Adipose tissue (tissue), 3 donors: Measurements from ENCODE around the gene PEX26. TPM values are rescaled to one million over a fixed set of nuclear protein-coding genes. Genes with fewer than 3 reads are reported as not detected.
"Not testable (repeated sequence)": the region's sequence is repeated elsewhere in the genome, so short reads cannot be mapped to it uniquely, and the experiment has no call there.

Source experiments
- H3K27ac ChIP-seq: one replicate; pipeline ENCODE4 v1.5.1; 2013; ENCODE audit warnings: low read depth, low read length
- WGBS, 3 donors: extraction: QIAGEN DNeasy Blood & Tissue Kit; methylation state at CpG; one replicate each; pipeline ENCODE4 v1.1.7; 2013; 5-methylcytosine and 5-hydroxymethylcytosine counted together
- polyA plus RNA-seq, 3 donors: library from polyadenylated mRNA; stranded (reverse); fragments of 200-250 nt; gene quantifications; one replicate each; pipeline ENCODE4 v1.2.3, GENCODE V29; 2013
- donor health status: healthy with polysubstance abuse.
- donor health status: Bipolar disorder and iron deficiency.
- donor health status: healthy.

Gene PEX26
- polyA plus RNA-seq: 10 to 100 TPM in 2 of 3 donors, 1 to 10 TPM in 1; 8.1 to 19.9 (median 19.6) TPM

DNA sequence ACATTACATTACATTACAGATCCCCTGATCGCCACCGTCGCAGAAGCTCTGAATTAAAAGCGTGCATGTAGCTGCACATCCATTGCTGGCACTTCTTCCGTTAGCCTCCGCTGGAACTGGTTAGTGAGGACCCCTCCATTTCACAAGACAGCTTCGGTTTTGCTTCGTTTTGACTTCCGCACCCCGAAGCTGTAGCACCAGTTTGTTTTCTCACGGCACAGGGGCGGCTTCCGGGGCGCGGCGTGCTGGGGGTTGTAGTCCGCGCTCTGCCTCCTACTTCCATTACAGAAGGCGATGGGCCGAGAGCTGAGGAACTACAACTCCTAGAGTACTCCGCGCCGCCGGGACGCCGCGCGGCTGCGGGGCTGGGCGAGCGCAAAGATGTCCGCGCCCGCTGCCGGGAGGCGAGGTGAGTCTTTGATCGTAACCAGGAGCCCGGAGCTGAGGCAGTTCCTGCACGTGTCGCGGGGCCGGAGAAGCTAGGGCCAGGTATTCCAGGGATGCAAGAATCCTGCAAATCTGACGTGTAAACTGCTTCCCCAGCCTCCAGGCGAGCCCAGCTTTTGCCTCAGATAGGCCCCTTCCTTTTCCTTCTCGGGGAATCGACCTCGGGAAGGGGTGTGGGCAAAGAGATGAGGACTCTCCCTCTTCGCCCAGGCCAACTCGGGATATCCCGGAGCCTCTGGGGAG, at the start of gene PEX26:
TSS of gene PEX26 (plus strand) at position 352 of the 690 bp plus-strand sequence. CDS start 387 bp downstream, outside the sequence.
- H3K27ac ChIP-seq: no peak within 1 kb of the TSS
- whole genome bisulfite sequencing, 3 donors: 0 to 1% (median 1%) methylated on average over 48 to 50 of the region's 50 CpGs

DNA sequence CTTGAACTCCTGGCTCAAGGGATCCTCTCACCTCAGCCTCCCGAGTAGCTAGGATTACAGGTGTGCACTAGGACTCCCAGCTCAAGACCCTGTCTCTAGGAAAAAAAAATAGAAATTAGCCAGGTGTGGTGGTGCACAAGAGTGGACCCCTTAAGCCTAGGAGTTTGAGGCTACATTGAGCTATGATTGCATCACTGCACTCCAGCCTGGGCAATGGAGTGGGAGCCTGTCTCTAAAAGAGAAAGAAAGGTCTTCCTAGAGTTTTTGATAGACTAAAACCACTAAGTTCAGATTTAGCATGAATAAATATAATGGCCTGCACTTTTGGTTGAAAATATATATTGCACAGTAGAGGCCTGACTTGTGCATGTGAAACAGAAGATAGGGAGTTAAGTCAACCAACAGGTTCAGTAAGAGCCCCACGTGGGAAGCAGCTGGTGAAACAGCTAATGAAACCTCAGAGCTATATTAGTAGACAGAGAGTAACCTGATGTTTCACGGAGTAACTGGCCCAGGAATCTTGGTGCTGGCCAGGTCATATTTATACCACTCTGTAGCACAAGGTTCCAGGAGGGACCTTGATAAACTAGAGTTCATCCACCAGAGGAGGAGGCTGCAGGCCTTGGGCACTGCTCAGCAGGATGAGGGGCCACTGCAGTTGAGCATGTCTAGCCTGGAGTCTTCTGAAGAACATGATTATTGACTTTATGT, 48.8 kb upstream of the PEX26 start:
- no peak overlapping the region for H3K27ac ChIP-seq
- WGBS, 3 donors: 49 to 78% (median 72%) methylated on average over 3 of the region's 3 CpGs

DNA sequence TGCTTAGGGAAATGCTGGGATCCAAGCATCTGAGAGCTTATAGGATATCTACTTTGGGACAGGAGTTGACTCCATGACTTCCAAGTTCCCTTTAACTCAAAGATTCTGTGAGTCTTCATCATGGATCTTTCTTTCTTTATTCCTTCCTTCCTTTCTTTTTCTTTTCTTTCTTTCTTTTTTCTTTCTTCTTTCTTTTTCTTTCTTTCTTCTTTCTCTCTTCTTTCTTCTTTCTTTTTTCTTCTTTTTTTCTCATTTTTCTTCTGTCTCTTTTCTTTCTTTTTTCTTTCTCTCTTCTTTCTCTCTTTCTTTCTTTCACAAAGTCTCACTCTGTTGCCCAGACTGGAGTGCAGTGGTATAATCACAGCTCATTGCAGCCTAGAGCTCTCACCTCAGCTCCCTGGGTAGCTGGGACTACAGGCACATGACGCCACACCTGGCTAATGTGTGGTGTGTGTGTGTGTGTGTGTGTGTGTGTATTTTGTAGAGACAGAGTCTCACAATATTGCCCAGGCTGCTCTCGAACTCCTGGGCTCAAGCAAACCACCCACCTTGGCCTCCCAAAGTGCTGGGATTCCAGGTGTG, 48.0 kb upstream of the PEX26 start:
- WGBS, 3 donors: 86 to 92% (median 87%) methylated on average over 2 of the region's 2 CpGs
- H3K27ac ChIP-seq: no peak overlapping the region

DNA sequence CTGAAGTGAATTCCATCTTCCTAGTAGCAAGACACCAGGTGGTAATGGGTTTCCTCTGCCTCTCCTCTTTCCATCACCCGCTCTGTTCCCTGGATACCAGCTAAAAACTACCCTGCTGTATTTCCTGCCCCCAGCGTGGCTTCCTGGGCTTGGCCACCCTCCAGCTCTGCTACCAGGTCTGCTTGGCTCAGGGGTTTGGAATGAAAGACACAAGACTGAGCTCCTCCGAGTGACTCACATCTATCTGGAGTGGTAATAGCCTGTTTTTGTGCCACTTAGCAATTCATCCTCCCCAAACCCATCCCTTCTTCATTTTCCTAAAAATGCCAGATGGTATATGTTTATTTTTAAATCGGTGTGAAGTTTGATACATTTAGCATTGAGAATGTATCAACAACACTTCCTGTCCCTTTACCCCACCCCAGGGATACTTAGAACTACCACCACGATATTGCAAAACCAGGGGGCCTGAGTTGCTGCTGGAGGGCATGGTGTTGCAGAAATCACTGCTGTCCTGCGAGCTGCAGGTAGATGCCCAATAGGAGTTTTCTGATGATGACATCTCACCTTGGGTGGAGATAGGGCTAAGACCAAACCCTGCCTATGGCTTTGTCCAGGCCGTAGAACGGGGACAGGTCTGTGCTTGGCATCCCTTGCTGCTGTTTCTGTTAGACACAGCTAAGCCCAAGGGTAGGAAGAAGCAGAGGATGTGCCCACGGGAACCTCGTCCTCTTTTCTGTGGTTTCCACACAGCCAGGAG, 45.9 kb upstream of the PEX26 start:
- WGBS, 3 donors: 64 to 84% (median 67%) methylated on average over 10 of the region's 10 CpGs
- H3K27ac ChIP-seq: no peak overlapping the region

DNA sequence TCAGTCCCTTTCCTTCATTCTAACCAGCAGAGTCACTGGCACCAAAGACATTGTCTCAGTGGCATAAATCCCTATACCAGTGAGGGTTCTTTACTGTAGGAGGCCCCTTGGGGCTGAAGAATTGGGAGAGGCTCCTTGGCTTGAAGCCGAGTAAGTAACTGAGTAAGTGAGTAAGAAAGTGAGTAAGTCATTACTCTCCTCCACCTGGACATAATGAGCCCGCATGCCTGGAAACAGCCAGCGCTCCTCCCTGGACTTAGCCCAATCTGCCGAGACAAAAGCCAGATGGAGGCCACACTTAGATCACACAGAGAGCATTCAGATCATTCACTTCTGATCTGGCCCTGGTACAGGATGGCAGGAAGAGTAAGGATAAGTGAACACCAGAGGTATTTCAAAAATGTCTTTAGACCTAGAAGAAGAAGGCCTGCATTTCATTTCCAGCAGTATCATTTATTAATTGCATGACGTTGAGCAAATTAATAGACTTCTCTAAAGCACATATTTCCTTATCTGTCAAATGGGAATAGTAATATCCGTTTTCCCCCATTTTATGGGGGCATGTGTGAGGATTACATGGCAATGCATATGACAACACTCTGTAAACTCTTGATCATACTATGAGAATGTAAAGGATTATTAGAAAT, 45.2 kb upstream of the PEX26 start:
- H3K27ac ChIP-seq: no peak overlapping the region
- WGBS, 3 donors: 61 to 71% (median 70%) methylated on average over 6 of the region's 6 CpGs

DNA sequence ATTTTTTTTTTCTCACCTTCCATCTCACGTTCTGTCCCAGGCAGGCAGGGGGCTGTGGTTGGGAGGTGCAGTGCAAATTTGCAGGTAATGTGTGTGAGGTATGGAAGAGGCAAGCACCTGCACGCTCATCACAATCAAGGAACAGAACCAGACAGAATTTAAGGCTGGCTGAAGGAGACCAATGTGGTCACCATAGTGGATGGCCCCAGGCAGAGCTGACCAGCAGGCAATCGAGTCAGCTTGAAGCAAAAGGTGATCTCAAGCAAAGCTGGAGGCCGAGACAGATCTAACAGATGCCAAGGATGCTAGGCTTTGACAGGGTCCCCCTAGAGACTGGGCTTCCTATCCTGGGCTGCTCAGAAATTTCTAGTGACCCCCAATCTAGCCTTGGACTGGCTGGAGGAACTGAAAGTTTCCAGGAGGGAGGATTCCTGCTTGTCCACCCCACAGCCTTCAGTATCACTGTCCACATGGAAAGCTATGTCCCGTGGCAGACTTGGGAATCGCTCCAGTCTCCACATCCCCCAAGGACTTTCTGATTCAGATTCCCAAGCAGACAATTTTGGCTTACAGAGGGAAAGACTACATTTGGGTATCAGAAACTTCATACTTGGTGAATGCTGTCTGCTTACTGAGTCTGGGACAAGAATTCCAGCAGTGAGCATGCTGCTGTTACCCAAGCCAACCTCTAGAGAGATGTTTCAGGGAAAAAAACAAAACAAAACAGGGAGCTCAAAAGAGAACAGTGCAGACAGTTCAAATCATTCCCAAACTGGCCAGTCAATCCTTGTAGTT, 44.4 kb upstream of the PEX26 start:
- 76 to 88% (median 78%) methylated on average over 6 of the region's 6 CpGs for WGBS, 3 donors
- no peak overlapping the region for H3K27ac ChIP-seq

DNA sequence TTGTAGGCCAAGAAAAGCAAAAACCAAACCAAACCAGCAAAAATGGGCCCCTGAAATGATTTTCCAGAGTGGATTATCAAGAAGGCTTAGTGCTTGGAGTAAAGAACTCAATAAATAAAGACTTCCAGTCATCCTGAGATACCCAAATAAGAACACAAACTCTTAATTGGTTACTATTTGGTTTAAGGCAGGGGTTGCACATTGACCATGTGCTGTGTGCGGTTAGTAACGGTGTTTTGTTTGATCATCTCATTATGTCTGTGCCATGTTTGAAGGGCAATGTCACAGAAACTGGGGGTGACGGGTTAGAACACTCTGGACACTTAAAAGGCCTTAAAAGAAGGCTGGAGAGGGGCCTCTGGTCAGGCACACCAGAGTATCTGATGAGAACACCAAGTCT, 43.7 kb upstream of the PEX26 start:
- 91 to 99% (median 95%) methylated on average over 3 of the region's 3 CpGs for WGBS, 3 donors
- no peak overlapping the region for H3K27ac ChIP-seq

DNA sequence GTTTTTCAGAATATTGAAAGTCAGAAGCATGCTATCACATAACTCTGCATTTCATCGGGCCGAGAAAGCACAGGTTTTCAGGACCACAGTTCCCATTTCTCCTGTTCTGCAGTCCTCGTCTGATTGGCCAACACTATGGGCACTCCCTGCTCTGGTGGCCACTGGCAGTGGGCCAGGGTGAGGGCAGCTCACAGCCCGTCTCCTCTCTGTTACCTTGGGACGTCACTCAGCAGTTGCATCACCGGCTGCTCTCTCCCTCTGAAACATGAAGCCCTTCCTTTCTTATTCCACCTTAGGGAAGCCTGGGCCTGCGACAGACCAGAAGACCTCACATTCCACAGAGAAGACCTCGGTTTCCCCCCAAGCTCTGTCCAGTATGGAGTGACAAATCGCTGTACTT, 42.0 kb upstream of the PEX26 start:
- no peak overlapping the region for H3K27ac ChIP-seq
- WGBS, 3 donors: 49 to 65% (median 53%) methylated on average over 9 of the region's 9 CpGs

DNA sequence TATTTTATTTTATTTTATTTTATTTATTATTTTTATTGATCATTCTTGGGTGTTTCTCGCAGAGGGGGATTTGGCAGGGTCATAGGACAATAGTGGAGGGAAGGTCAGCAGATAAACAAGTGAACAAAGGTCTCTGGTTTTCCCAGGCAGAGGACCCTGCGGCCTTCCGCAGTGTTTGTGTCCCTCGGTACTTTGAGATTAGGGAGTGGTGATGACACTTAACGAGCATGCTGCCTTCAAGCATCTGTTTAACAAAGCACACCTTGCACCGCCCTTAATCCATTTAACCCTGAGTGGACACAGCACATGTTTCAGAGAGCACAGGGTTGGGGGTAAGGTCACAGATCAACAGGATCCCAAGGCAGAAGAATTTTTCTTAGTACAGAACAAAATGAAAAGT, 36.9 kb upstream of the PEX26 start:
- H3K27ac ChIP-seq: not testable (repeated sequence)

DNA sequence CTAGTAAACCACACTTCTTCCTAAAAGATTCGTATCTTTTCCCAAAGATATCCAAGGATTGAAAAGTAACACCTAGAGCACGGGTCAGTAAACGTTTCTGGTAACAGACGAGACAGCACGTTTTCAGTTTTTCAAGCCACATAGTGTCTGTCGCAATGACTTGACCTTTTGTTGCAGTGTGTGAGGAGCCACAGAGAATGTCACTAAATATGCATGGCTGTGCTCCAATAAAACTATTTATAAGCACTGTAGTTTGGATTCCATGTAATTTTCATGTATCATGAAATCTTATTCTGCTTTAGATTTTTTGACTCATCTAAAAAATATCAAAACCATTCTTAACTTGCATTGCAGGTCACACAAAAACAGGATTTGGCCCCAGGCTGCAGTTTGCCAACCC, 35.1 kb upstream of the PEX26 start:
- WGBS, 3 donors: 59 to 87% (median 74%) methylated on average over 6 of the region's 6 CpGs
- no peak overlapping the region for H3K27ac ChIP-seq

More for the DNA sequence above, 36.9 kb upstream of the PEX26 start:
- WGBS, 3 donors: 80 to 90% (median 86%) methylated on average over 6 of the region's 6 CpGs

DNA sequence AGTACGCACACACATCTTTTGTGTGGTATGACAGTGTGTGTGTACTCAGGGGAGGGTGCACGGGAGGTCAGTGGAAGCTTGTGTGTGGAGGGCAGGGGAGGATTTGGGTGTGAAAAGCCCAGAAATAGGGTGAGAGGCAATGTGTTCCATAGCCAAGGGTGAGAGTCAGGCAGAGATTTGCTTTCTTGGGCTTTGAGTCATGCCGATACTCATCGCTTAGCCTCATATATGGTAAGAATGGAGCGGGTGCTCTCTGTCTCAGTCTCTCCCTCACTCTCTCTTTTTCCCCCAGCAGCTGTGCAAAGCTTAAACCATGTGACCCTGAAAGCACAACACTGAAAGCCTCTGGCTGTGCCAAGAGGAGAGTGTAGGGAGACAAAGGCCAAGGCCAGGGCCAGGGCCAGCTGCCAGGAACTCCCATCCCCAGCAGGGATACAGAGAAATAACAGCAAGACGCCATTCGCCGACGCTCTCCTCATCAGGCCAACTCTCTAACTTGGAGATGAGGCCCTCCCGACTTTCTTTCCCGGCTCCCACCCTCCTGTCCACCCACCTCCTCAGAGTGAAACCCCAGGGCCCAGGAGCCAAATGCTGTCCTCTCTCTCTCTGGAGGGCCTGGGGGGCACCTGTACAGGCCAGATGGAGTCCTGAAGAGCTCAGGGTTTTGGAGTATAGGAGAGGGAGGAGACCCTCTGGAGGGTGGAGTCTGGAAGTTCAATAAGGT, 33.1 kb upstream of the PEX26 start:
- H3K27ac ChIP-seq: no peak overlapping the region
- 26 to 66% (median 53%) methylated on average over 11 of the region's 11 CpGs for WGBS, 3 donors

DNA sequence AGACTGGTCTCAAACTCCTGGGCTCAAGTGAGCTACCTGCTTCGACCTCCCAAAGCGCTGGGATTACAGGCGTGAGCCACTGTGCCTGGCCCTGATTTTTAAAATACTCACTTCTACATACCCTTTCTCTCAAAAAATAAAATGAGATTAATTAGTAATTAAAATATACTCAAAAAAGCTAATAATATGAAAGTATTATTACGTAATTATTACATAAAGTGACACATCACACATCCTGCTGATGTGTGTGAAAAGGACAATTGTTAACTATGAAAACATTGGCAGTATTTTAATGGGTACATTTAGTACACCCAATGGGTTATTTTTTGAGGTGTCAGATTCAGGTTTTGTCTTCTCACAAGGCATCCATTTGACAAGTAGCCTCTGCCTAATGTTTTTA, 32.0 kb upstream of the PEX26 start:
- no peak overlapping the region for H3K27ac ChIP-seq
- whole genome bisulfite sequencing, 3 donors: 93 to 99% (median 94%) methylated on average over 4 of the region's 4 CpGs

DNA sequence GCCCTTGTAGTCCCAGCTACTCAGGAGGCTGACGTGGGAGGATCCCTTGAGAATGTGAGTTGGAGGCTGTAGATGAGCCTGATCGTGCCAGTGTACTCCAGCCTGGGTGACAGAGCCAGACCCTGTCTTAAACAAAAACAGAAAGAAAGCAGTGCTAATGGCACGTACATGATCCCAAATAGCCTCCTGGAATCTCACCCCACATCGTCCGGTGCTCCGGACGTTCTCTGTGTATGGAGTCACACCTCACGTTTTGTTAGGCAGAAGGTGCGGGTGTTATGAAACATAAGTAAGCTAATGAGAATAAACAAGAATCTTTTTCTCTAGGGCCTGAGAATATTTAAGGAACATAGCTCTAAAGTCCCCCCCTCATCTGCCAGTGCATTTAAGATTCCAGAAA, 29.7 kb upstream of the PEX26 start:
- no peak overlapping the region for H3K27ac ChIP-seq
- 74 to 83% (median 79%) methylated on average over 9 of the region's 9 CpGs for WGBS, 3 donors

DNA sequence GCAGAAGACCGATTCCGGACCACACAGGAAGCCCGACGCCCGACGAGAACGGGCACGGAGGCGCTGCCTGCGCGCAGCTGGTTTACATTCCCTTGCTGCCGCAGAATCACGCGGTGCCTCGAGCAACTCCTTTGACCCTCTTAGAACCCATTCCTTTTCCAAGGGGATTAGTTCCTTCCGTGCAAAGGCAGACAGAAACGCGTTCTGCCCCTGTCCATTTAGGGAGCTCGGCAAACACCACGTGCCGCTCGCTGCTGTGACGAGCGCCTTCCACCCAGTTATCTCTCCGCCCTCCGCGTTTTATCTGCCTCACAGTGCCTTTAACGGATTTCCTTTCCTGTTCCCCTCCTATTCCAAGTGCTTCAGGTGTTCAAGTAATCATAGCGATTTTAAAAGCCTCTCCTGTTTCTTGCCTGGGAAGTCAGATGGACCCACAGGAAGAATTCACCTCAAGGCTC, 29.3 kb upstream of the PEX26 start:
- no peak overlapping the region for H3K27ac ChIP-seq
- WGBS, 3 donors: 43 to 60% (median 46%) methylated on average over 29 of the region's 29 CpGs

DNA sequence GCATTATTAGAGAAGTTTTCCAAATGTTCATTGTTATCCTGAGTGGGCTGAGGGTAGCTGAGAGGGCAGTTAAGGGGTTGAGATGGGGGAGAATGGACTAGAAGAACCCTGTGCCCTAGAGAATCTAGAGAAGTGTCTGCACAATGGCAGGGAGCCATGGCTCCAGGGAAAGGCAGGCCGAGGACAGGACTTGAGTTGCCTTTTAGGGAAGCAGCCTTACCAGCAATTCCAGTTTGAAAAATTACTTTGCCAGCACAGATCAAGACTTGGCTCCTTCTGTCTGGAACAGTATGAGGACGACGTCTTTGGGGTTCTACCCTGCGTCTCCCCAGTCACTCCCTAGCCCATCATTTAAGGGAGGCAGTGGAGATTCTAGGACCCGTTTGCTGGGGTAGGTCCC, 27.7 kb upstream of the PEX26 start:
- 64 to 82% (median 74%) methylated on average over 5 of the region's 5 CpGs for WGBS, 3 donors
- H3K27ac ChIP-seq: no peak overlapping the region

DNA sequence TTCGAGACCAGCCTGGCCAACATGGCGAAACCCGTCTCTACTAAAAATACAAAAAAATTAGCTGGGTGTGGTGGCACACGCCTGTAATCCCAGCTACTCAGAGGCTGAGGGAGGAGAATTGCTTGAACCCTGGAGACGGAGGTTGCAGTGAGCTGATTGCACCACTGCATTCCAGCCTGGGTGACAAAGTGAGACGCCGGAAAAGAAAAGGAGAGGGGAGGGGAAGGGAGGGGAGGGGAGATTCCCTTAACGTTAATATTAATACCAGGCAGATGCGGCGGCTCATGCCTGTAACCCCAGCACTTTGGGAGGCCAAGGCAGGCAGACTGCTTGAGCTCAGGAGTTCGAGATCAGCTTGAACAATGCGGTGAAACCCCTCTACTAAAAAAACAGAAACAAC, 26.7 kb upstream of the PEX26 start:
- not testable (repeated sequence) for H3K27ac ChIP-seq
- 81 to 85% (median 83%) methylated on average over 12 of the region's 12 CpGs for WGBS, 3 donors
